ENCODE data around the gene STAB2.

STAB2 gene

DNA sequence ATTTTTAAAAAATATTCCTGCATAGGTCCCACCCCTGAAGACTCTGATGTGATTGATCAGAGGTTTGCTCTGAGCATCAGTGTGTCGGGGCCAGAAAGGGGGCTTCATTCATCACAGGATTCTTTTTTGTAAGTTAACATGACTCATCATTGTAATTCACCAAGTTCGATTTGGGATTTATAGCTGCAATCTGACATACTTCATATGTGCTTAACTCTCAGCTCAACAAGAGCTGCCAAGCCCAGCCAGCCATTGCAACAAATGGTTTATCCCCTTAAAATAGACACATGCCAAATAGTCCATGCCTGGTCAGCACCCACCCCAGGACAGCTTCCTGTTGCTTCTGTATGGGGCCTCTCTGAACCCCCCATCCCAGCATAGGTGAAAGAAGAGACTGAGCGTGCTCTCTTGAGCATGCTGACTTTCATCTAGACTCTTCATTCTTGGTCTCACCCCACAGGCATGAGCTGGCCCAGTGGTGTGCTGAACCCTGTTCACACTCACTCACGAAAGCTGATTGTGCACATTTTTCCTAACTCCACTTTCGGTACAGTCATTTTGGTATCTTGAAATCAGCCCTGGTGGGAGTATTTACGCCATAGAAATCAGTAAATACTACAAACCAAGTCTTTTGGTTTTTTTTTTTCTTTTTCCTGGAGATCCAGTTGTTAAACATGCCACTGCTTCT is 101.4 kb downstream of the STAB2 start:
- TF ChIP-seq SUZ12 (IDR thresholded peaks at IDR 0.05; ENCODE audit: extremely low read depth, insufficient read depth, insufficient read length), result no peak
- no peak for TF ChIP-seq ZNF274 (IDR thresholded peaks at IDR 0.05; ENCODE audit: low read depth, low read length)
- TF ChIP-seq YY1 (IDR thresholded peaks at IDR 0.05; ENCODE audit: insufficient read depth, insufficient read length), result no peak
- no peaks in the 10 kb centered on the region for H3K36me3 ChIP-seq (ENCODE audit: insufficient read depth, insufficient read length, low read length)

DNA sequence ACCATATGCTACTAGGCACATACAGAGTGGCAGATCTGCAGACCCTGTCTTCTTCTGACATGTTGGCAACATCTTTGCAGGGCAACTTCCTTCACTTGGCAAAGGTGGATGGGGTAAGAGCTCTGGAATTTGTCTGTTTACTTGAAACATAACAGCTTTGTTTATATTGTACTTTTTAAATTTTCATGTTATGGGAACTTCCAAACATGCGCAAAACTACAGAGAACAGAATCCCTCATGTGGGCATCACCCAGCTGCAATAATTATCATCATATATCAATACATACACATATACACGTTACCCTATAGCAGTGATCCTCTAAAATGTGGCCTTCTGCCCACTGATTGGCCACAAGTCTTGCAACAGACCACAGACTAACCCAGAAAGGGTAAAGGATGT is 103.4 kb downstream of the STAB2 start:
- Histone ChIP-seq H3K4me1 (ENCODE audit: insufficient read depth, insufficient read length) (no peaks in the 10 kb centered on the region), H3K36me3 (ENCODE audit: insufficient read depth, insufficient read length, low read length) (no peaks in the 10 kb centered on the region), H3K9ac (ENCODE audit: insufficient read length, low read depth) (no peak overlapping the region), H3K27me3 (ENCODE audit: insufficient read depth, insufficient read length) (no peaks in the 10 kb centered on the region), H3K9me3 (ENCODE audit: insufficient read depth, low read length) (no peaks in the 10 kb centered on the region), H3K4me3 (ENCODE audit: insufficient read length, low read depth) (no peak overlapping the region)
- no peak for DNase-seq (ENCODE audit: low read depth, low spot score)
- TF ChIP-seq SUZ12 (IDR thresholded peaks at IDR 0.05; ENCODE audit: extremely low read depth, insufficient read depth, insufficient read length) (no peak), YY1 (IDR thresholded peaks at IDR 0.05; ENCODE audit: insufficient read depth, insufficient read length) (no peak), ZNF274 (IDR thresholded peaks at IDR 0.05; ENCODE audit: low read depth, low read length) (no peak)

More for the DNA sequence above, 101.4 kb downstream of the STAB2 start:
- Histone ChIP-seq H3K9ac (ENCODE audit: insufficient read length, low read depth) (no peak overlapping the region), H3K27me3 (ENCODE audit: insufficient read depth, insufficient read length) (peaks cover 3% of the 10 kb centered on the region), H3K4me1 (ENCODE audit: insufficient read depth, insufficient read length) (no peaks in the 10 kb centered on the region), H3K4me3 (ENCODE audit: insufficient read length, low read depth) (no peak overlapping the region), H3K9me3 (ENCODE audit: insufficient read depth, low read length) (no peaks in the 10 kb centered on the region)
- no peak for DNase-seq (ENCODE audit: low read depth, low spot score)

DNA sequence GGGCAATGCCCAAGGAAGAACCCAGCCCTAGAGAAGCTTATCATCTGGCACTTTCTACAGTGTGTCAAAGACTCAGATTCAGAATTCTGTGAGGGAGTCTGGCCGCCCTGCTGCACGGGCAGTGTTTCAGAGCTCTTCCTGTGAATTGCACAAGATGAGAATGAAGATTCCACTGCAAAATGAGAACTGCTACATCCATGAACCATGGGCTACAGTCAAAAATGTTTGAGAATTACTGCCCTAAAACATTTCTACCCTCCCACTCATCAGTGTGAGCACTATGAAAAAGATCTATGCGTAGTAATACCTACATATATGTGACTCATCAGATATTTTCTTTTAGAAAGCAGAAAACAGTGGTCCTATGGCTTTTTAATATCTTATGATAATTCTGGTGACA is 104.0 kb downstream of the STAB2 start:
- Histone ChIP-seq H3K4me3 (ENCODE audit: insufficient read length, low read depth) (no peak overlapping the region), H3K9ac (ENCODE audit: insufficient read length, low read depth) (no peak overlapping the region), H3K36me3 (ENCODE audit: insufficient read depth, insufficient read length, low read length) (no peaks in the 10 kb centered on the region), H3K9me3 (ENCODE audit: insufficient read depth, low read length) (no peaks in the 10 kb centered on the region), H3K4me1 (ENCODE audit: insufficient read depth, insufficient read length) (no peaks in the 10 kb centered on the region), H3K27me3 (ENCODE audit: insufficient read depth, insufficient read length) (no peaks in the 10 kb centered on the region)
- TF ChIP-seq ZNF274 (IDR thresholded peaks at IDR 0.05; ENCODE audit: low read depth, low read length) (no peak), SUZ12 (IDR thresholded peaks at IDR 0.05; ENCODE audit: extremely low read depth, insufficient read depth, insufficient read length) (no peak), YY1 (IDR thresholded peaks at IDR 0.05; ENCODE audit: insufficient read depth, insufficient read length) (no peak)
- no peak for DNase-seq (ENCODE audit: low read depth, low spot score)

DNA sequence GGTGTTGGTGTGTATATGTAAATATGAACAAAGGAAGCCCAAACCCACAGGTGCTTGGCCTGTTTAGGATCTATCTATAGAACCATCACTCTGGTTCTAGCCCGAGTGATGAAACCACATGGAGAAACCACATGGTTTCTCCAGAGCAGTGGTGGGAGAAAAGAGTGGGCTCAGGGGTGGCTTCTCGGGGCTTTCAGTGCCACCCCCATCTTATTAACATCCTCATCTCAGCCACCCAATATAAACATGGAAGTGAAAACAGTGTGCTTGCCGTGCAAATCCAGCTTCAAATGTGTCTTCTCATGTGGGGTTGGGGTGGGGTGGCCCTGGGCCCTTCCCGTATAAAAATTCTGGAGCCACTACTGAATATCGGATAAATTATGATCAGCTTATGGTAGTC is 109.0 kb downstream of the STAB2 start:
- H3K9ac ChIP-seq (ENCODE audit: insufficient read length, low read depth), result no peak overlapping the region
- H3K36me3 ChIP-seq (ENCODE audit: insufficient read depth, insufficient read length, low read length), result no peaks in the 10 kb centered on the region
- TF ChIP-seq ZNF274 (IDR thresholded peaks at IDR 0.05; ENCODE audit: low read depth, low read length) (no peak), YY1 (IDR thresholded peaks at IDR 0.05; ENCODE audit: insufficient read depth, insufficient read length) (no peak)
- no peak overlapping the region for H3K4me3 ChIP-seq (ENCODE audit: insufficient read length, low read depth)
- H3K9me3 ChIP-seq (ENCODE audit: insufficient read depth, low read length), result no peaks in the 10 kb centered on the region
- H3K4me1 ChIP-seq (ENCODE audit: insufficient read depth, insufficient read length), result no peaks in the 10 kb centered on the region
- H3K27me3 ChIP-seq (ENCODE audit: insufficient read depth, insufficient read length), result no peaks in the 10 kb centered on the region
- DNase-seq (ENCODE audit: low read depth, low spot score), result no peak

DNA sequence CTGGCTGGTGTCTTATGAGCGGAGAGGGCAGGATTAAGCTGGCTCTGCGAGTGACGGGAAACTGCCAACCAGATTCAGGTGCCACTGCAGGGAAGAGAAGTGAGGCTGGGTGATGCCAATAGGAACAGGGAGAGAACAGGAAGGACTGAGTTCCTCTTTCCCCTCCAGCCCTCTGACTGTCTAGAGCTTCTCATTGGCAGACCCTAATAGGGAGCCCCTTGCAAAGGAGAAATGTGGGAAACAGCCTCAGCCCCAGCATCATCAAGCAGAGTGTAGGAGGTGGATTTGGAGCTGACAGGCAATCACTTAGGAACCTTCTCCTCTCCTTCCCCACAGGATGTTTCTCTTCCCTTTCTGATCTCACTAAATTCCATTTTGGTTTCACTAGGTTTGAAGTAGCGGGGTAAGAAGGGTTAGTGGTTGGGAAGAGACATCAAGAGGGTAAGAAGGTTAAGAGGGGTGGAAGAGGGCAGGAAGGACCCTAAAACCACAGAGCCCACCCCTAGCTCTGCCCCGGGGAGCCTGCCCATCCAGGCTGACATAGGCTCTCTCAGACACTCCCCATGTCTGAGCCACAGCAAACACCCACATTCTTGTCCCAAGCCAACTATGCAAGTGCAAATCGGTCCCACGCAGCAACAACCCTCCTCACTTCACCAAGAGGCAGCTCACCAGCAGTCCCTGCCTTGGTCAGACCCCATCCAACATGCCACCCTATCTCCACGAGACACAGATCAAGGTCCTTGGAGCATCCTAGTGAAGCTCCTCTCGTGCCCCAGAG is 111.1 kb downstream of the STAB2 start:
- H3K9me3 ChIP-seq (ENCODE audit: insufficient read depth, low read length), result no peaks in the 10 kb centered on the region
- H3K27me3 ChIP-seq (ENCODE audit: insufficient read depth, insufficient read length), result no peaks in the 10 kb centered on the region
- no peak for DNase-seq (ENCODE audit: low read depth, low spot score)
- TF ChIP-seq YY1 (IDR thresholded peaks at IDR 0.05; ENCODE audit: insufficient read depth, insufficient read length), result no peak
- no peak for TF ChIP-seq SUZ12 (IDR thresholded peaks at IDR 0.05; ENCODE audit: extremely low read depth, insufficient read depth, insufficient read length)
- TF ChIP-seq ZNF274 (IDR thresholded peaks at IDR 0.05; ENCODE audit: low read depth, low read length), result no peak
- H3K4me1 ChIP-seq (ENCODE audit: insufficient read depth, insufficient read length), result no peaks in the 10 kb centered on the region
- no peak overlapping the region for H3K9ac ChIP-seq (ENCODE audit: insufficient read length, low read depth)
- no peak overlapping the region for H3K4me3 ChIP-seq (ENCODE audit: insufficient read length, low read depth)
- H3K36me3 ChIP-seq (ENCODE audit: insufficient read depth, insufficient read length, low read length), result no peaks in the 10 kb centered on the region

DNA sequence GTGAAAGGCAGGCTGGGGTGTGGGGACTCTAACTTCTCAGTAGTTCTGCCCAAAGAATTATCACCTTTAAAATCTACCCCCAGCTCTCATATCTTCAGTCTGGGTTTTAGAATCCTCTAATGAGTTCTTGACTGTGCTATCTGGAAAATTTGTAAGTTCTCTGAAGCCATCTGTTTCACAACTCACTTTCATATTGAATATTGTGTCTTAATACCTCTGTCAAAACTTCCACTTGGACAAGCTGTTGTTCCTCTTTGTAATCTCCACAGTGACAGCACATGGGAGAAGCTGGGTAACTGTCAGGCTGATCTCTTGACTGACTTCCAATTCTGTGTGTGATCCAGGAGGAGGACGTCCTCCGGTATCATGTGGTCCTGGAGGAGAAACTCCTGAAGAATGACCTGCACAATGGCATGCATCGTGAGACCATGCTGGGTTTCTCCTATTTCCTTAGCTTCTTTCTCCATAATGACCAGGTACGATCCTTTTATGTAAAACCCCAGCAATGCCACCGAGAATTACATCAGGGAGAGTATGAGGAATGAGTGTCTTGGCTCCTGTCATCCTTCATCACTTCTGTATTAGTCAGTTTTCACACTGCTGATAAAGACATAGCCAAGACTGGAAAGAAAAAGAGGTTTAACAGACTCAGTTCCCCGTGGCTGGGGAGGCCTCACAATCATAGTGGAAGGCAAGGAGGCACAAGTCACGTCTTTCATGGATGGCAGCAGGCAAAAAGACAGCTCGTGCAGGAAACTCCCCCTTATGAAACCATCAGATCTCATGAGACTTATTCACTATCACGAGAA is 111.9 kb downstream of the STAB2 start:
- no peaks in the 10 kb centered on the region for H3K4me1 ChIP-seq (ENCODE audit: insufficient read depth, insufficient read length)
- TF ChIP-seq ZNF274 (IDR thresholded peaks at IDR 0.05; ENCODE audit: low read depth, low read length), result no peak
- no peak for TF ChIP-seq YY1 (IDR thresholded peaks at IDR 0.05; ENCODE audit: insufficient read depth, insufficient read length)
- TF ChIP-seq SUZ12 (IDR thresholded peaks at IDR 0.05; ENCODE audit: extremely low read depth, insufficient read depth, insufficient read length), result no peak
- H3K4me3 ChIP-seq (ENCODE audit: insufficient read length, low read depth), result no peak overlapping the region
- no peaks in the 10 kb centered on the region for H3K9me3 ChIP-seq (ENCODE audit: insufficient read depth, low read length)
- H3K36me3 ChIP-seq (ENCODE audit: insufficient read depth, insufficient read length, low read length), result no peaks in the 10 kb centered on the region
- DNase-seq (ENCODE audit: low read depth, low spot score), result no peak
- H3K9ac ChIP-seq (ENCODE audit: insufficient read length, low read depth), result no peak overlapping the region
- H3K27me3 ChIP-seq (ENCODE audit: insufficient read depth, insufficient read length), result no peaks in the 10 kb centered on the region

DNA sequence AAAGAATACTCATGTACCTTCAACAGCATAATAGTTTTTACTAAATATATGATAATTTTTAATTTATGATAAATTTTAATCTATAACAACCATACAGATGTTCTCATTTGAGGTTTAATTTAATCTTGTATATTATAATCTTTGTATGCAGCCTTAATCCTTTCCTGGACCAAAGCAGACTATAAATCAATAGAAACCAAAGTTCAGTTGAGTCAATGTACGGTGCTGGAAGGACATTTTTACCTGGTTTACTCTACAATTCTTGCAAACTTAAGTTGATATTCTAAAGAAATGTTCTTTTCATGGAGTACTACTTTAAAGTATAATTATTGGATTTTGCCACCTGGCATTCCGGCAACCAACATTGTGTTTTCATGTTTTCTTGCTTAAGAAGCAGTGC is 118.0 kb downstream of the STAB2 start:
- TF ChIP-seq YY1 (IDR thresholded peaks at IDR 0.05; ENCODE audit: insufficient read depth, insufficient read length), result no peak
- TF ChIP-seq SUZ12 (IDR thresholded peaks at IDR 0.05; ENCODE audit: extremely low read depth, insufficient read depth, insufficient read length), result no peak
- TF ChIP-seq ZNF274 (IDR thresholded peaks at IDR 0.05; ENCODE audit: low read depth, low read length), result no peak
- no peaks in the 10 kb centered on the region for H3K36me3 ChIP-seq (ENCODE audit: insufficient read depth, insufficient read length, low read length)
- H3K9ac ChIP-seq (ENCODE audit: insufficient read length, low read depth), result no peak overlapping the region
- no peaks in the 10 kb centered on the region for H3K27me3 ChIP-seq (ENCODE audit: insufficient read depth, insufficient read length)
- H3K9me3 ChIP-seq (ENCODE audit: insufficient read depth, low read length), result no peaks in the 10 kb centered on the region
- no peak overlapping the region for H3K4me3 ChIP-seq (ENCODE audit: insufficient read length, low read depth)
- no peak for DNase-seq (ENCODE audit: low read depth, low spot score)
- no peaks in the 10 kb centered on the region for H3K4me1 ChIP-seq (ENCODE audit: insufficient read depth, insufficient read length)
